H9 (cell line): ENCODE data around the gene TMEM132C. TPM values are rescaled to one million over a fixed set of nuclear protein-coding genes. Genes with fewer than 3 reads are reported as not detected.

Experiments
- DNase-seq: peaks from one replicate; pipeline ENCODE4 v3.0.0-alpha.2; 2017
- H2AFZ ChIP-seq: one replicate; pipeline ENCODE4 v1.6.1; 2013; ENCODE audit warnings: mild to moderate bottlenecking, low read length, control low read depth, moderate library complexity
- H2AK5ac ChIP-seq: 2 replicates; pipeline ENCODE4 v1.6.1; 2013; ENCODE audit warnings: low read length, control low read depth, mixed read lengths; ENCODE audit not compliant: insufficient read length
- H2BK120ac ChIP-seq: one replicate; pipeline ENCODE4 v1.6.1; 2013; ENCODE audit warnings: low read depth, mild to moderate bottlenecking, low read length, control low read depth, inconsistent platforms; ENCODE audit not compliant: poor library complexity, severe bottlenecking
- H2BK12ac ChIP-seq: 2 replicates; pipeline ENCODE4 v1.6.1; 2013; ENCODE audit warnings: low read length, control low read depth, mixed read lengths, low read depth; ENCODE audit not compliant: insufficient read length
- H2BK15ac ChIP-seq: 2 replicates; pipeline ENCODE4 v1.6.1; 2013; ENCODE audit warnings: low read depth, low read length, control low read depth
- H2BK20ac ChIP-seq: one replicate; pipeline ENCODE4 v1.6.1; 2013; ENCODE audit warnings: low read depth, mild to moderate bottlenecking, low read length, control low read depth, inconsistent platforms; ENCODE audit not compliant: poor library complexity, severe bottlenecking
- H2BK5ac ChIP-seq: 2 replicates; pipeline ENCODE4 v1.6.1; 2013; ENCODE audit warnings: low read length, control low read depth, mixed read lengths; ENCODE audit not compliant: insufficient read length
- H3K14ac ChIP-seq: 2 replicates; pipeline ENCODE4 v1.6.1; 2013; ENCODE audit warnings: low read length, control low read depth; ENCODE audit not compliant: insufficient read depth
- H3K18ac ChIP-seq: 2 replicates; pipeline ENCODE4 v1.6.1; 2013; ENCODE audit warnings: low read depth, mild to moderate bottlenecking, mixed read lengths, low read length, control low read depth; ENCODE audit not compliant: insufficient read length
- H3K23ac ChIP-seq: 2 replicates; pipeline ENCODE4 v1.6.1; 2013; ENCODE audit warnings: low read length, control low read depth, mixed read lengths, low read depth; ENCODE audit not compliant: insufficient read length
- H3K23me2 ChIP-seq: 2 replicates; pipeline ENCODE4 v1.6.1; 2013; ENCODE audit warnings: low read depth, mild to moderate bottlenecking, mixed read lengths, low read length, control low read depth; ENCODE audit not compliant: insufficient read length, poor library complexity, severe bottlenecking
- H3K27ac ChIP-seq: 2 replicates; pipeline ENCODE4 v1.5.1; 2013; ENCODE audit warnings: low read length, control low read depth, mixed read lengths, low read depth; ENCODE audit not compliant: insufficient read length
- H3K27me3 ChIP-seq: 2 replicates; pipeline ENCODE4 v1.6.1; 2013; ENCODE audit warnings: low read length, control low read depth, inconsistent platforms; ENCODE audit not compliant: insufficient read depth
- H3K4ac ChIP-seq: 2 replicates; pipeline ENCODE4 v1.6.1; 2013; ENCODE audit warnings: low read depth, mild to moderate bottlenecking, control low read depth, inconsistent platforms, low read length, moderate library complexity
- H3K4me1 ChIP-seq: 2 replicates; pipeline ENCODE4 v1.6.1; 2013; ENCODE audit warnings: low read length, control low read depth, inconsistent platforms; ENCODE audit not compliant: insufficient read depth
- H3K4me2 ChIP-seq: 2 replicates; pipeline ENCODE4 v1.6.1; 2013; ENCODE audit warnings: low read length, control low read depth, mixed read lengths; ENCODE audit not compliant: insufficient read length, insufficient read depth
- H3K56ac ChIP-seq: 2 replicates; pipeline ENCODE4 v1.6.1; 2013; ENCODE audit warnings: low read depth, mild to moderate bottlenecking, mixed read lengths, low read length, control low read depth; ENCODE audit not compliant: insufficient read length
- H3K79me1 ChIP-seq: 2 replicates; pipeline ENCODE4 v1.6.1; 2013; ENCODE audit warnings: low read depth, mild to moderate bottlenecking, moderate library complexity, low read length, control low read depth, inconsistent platforms; ENCODE audit not compliant: insufficient read depth, poor library complexity, severe bottlenecking
- H3K79me2 ChIP-seq: 2 replicates; pipeline ENCODE4 v1.6.1; 2013; ENCODE audit warnings: low read length, control low read depth, inconsistent platforms; ENCODE audit not compliant: insufficient read depth
- H3K9ac ChIP-seq: 2 replicates; pipeline ENCODE4 v1.6.1; 2013; ENCODE audit warnings: low read length, control low read depth, mixed read lengths; ENCODE audit not compliant: insufficient read length; ENCODE audit errors: extremely low read depth
- H3K9me3 ChIP-seq: one replicate; pipeline ENCODE4 v1.6.1; 2013; ENCODE audit warnings: low read depth, low read length, inconsistent platforms; ENCODE audit not compliant: control insufficient read depth
- H3T11ph ChIP-seq: one replicate; pipeline ENCODE4 v1.6.1; 2013; ENCODE audit warnings: mild to moderate bottlenecking, low read length, control low read depth, inconsistent platforms
- H4K20me1 ChIP-seq: one replicate; pipeline ENCODE4 v1.6.1; 2013; ENCODE audit not compliant: control insufficient read depth, insufficient read length, insufficient read depth
- H4K5ac ChIP-seq: 2 replicates; pipeline ENCODE4 v1.6.1; 2013; ENCODE audit warnings: low read depth, mild to moderate bottlenecking, mixed read lengths, low read length, control low read depth; ENCODE audit not compliant: insufficient read length
- H4K8ac ChIP-seq: replicated peaks from 2 replicates; pipeline ENCODE4 v1.6.1; 2013; ENCODE audit warnings: low read length, control low read depth, mixed read lengths, low read depth; ENCODE audit not compliant: insufficient read length
- H4K91ac ChIP-seq: 2 replicates; pipeline ENCODE4 v1.6.1; 2013; ENCODE audit warnings: low read depth, mild to moderate bottlenecking, moderate library complexity, mixed read lengths, low read length, control low read depth; ENCODE audit not compliant: insufficient read length
- H3K27ac Mint-ChIP-seq, 3 experiments: 2 replicates in 2 of 3; 3 replicates in 1 of 3; pipeline ENCODE4 v1.8.0; 2020 to 2021; ENCODE audit warnings: mixed read lengths in 3 of 3, mild to moderate bottlenecking in 1 of 3, moderate library complexity in 1 of 3
- H3K27me3 Mint-ChIP-seq: 2 replicates; pipeline ENCODE4 v1.8.0; 2021; ENCODE audit warnings: low read depth, mild to moderate bottlenecking, moderate library complexity, mixed read lengths
- H3K36me3 Mint-ChIP-seq, 3 experiments: 2 replicates in 2 of 3; 3 replicates in 1 of 3; pipeline ENCODE4 v1.8.0; 2020 to 2021; ENCODE audit warnings: low read depth in 3 of 3, mixed read lengths in 3 of 3; ENCODE audit not compliant: insufficient read depth in 1 of 3
- H3K4me1 Mint-ChIP-seq, 2 experiments: 2 replicates each; pipeline ENCODE4 v1.8.0; 2020; ENCODE audit warnings: mixed read lengths in 2 of 2
- H3K4me3 Mint-ChIP-seq, 2 experiments: 2 replicates in 1 of 2; 3 replicates in 1 of 2; pipeline ENCODE4 v1.8.0; 2020 to 2021; ENCODE audit warnings: mild to moderate bottlenecking in 2 of 2, mixed read lengths in 2 of 2, moderate library complexity in 1 of 2
- H3K9me3 Mint-ChIP-seq, 2 experiments: 2 replicates in 1 of 2; 3 replicates in 1 of 2; pipeline ENCODE4 v1.8.0; 2020; ENCODE audit warnings: mild to moderate bottlenecking in 2 of 2, mixed read lengths in 2 of 2, moderate library complexity in 1 of 2
- CTCF ChIP-seq: fragments of 200-600 bp; sonication (generic); conservative IDR thresholded peaks from 3 replicates; pipeline ENCODE4 v1.8.0; 2021; ENCODE audit warnings: antibody characterized with exemption, mild to moderate bottlenecking
- WGBS: extraction: QIAGEN DNeasy Blood & Tissue Kit; methylation state at CpG from one replicate; pipeline ENCODE4 v1.1.7; 2013; ENCODE audit warnings: missing lambda C conversion rate, low lambda C conversion rate, mixed read lengths; ENCODE audit not compliant: insufficient read length; ENCODE audit errors: extremely low coverage; 5-methylcytosine and 5-hydroxymethylcytosine counted together
- total RNA-seq: library from RNA; stranded (reverse); gene quantifications from 2 replicates; pipeline ENCODE4 v1.2.1, GENCODE V29; 2021

The TMEM132C gene
- total RNA-seq, 1 experiment from 2014 or later = 0.22 TPM

- H3K4me1 ChIP-seq = no peaks in the 10 kb centered on the region
- no peak overlapping the region for H3K9ac ChIP-seq
- H3K36me3 Mint-ChIP-seq = peaks cover 0 to 4% (median 0%) of the 10 kb centered on the region in 3 experiments; a peak in 1 of 7 replicates
- H3K4me1 Mint-ChIP-seq = no peaks in the 10 kb centered on the region
- H4K8ac ChIP-seq = no peak overlapping the region
- TF ChIP-seq CTCF = no peak
- no CpG with 5 or more reads among the region's 6 CpGs for WGBS
- no peak overlapping the region for H4K5ac ChIP-seq
- DNase-seq = no peak
- no peaks in the 10 kb centered on the region for H3K27me3 ChIP-seq
- H3K18ac ChIP-seq = no peak overlapping the region
- H3K27ac ChIP-seq = no peak overlapping the region
- H2BK20ac ChIP-seq = no peak overlapping the region
- H2BK5ac ChIP-seq = no peak overlapping the region
- H3K27me3 Mint-ChIP-seq = peaks cover 10% of the 10 kb centered on the region
- H3K4ac ChIP-seq = no peak overlapping the region
- H2AFZ ChIP-seq = no peak overlapping the region
- H3K9me3 ChIP-seq = no peaks in the 10 kb centered on the region
- H3T11ph ChIP-seq = no peak overlapping the region
- H3K56ac ChIP-seq = no peak overlapping the region
- H3K23ac ChIP-seq = no peak overlapping the region
- H4K20me1 ChIP-seq = no peaks in the 10 kb centered on the region
- no peaks in the 10 kb centered on the region for H3K79me1 ChIP-seq
- H3K27ac Mint-ChIP-seq = no peak overlapping the region
- H2BK15ac ChIP-seq = no peak overlapping the region
- H3K23me2 ChIP-seq = no peaks in the 10 kb centered on the region
- no peaks in the 10 kb centered on the region for H3K79me2 ChIP-seq
- no peak overlapping the region for H3K14ac ChIP-seq
- no peak overlapping the region for H2BK120ac ChIP-seq
- H2AK5ac ChIP-seq = no peak overlapping the region
- H3K4me2 ChIP-seq = no peak overlapping the region
- no peak overlapping the region for H4K91ac ChIP-seq
- H2BK12ac ChIP-seq = no peak overlapping the region
- peaks cover 2 to 7% of the 10 kb centered on the region in 2 experiments; a peak in 4 of 5 replicates for H3K9me3 Mint-ChIP-seq
- H3K4me3 Mint-ChIP-seq = no peak overlapping the region
Observed at GRCh38 chr12:128626808-128627320, 359.9 kb downstream of the TMEM132C start.
